ENCODE results near the gene TMEM41B.

DNA sequence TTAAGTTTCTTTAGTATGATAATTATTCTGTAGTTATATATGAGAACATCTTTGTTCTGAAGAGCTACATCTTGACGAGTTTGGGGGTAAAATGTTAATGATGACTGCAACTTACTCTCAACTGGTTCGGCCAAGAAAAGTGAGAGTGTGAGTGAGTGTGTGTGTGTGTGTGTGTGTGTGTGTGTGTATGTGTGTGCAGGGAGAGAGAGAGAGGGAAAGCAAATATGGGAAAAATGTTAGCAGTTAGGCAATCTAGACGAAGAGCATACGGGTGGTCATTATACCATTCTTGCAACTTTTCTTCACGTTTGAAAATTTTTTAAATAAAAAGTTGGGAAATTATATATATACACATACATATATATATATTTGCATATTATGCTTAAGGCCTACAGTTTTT, 18.3 kb upstream of the TMEM41B start:
- TF ChIP-seq, protein P1, sequence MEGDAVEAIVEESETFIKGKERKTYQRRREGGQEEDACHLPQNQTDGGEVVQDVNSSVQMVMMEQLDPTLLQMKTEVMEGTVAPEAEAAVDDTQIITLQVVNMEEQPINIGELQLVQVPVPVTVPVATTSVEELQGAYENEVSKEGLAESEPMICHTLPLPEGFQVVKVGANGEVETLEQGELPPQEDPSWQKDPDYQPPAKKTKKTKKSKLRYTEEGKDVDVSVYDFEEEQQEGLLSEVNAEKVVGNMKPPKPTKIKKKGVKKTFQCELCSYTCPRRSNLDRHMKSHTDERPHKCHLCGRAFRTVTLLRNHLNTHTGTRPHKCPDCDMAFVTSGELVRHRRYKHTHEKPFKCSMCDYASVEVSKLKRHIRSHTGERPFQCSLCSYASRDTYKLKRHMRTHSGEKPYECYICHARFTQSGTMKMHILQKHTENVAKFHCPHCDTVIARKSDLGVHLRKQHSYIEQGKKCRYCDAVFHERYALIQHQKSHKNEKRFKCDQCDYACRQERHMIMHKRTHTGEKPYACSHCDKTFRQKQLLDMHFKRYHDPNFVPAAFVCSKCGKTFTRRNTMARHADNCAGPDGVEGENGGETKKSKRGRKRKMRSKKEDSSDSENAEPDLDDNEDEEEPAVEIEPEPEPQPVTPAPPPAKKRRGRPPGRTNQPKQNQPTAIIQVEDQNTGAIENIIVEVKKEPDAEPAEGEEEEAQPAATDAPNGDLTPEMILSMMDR (conservative IDR thresholded peaks at IDR 0.05) = no peak
- no peak for TF ChIP-seq ZFX (IDR thresholded peaks at IDR 0.05)
